Muscle of leg (tissue), 11 donors: ENCODE results near the gene NABP1. TPM values are rescaled to one million over a fixed set of nuclear protein-coding genes. Genes with fewer than 3 reads are reported as not detected.

ENCODE experiments used
- DNase-seq: peaks from one replicate; pipeline ENCODE4 v3.0.0; 2013
- H3K27ac ChIP-seq: one replicate; pipeline ENCODE4 v1.5.1; 2013; ENCODE audit warnings: mild to moderate bottlenecking, low read length, control low read depth
- H3K27me3 ChIP-seq: one replicate; pipeline ENCODE4 v1.6.1; 2013; ENCODE audit warnings: low read length; ENCODE audit not compliant: control insufficient read depth, insufficient read depth
- H3K36me3 ChIP-seq: one replicate; pipeline ENCODE4 v1.6.1; 2013; ENCODE audit warnings: low read length; ENCODE audit not compliant: control insufficient read depth, insufficient read depth
- H3K4me1 ChIP-seq: one replicate; pipeline ENCODE4 v1.6.1; 2013; ENCODE audit warnings: low read length; ENCODE audit not compliant: control insufficient read depth, insufficient read depth
- H3K4me3 ChIP-seq: one replicate; pipeline ENCODE4 v1.5.1; 2013; ENCODE audit warnings: low read length, control low read depth
- H3K9me3 ChIP-seq: replicated peaks from 2 replicates; pipeline ENCODE4 v1.6.1; 2013; ENCODE audit warnings: low read depth, low read length; ENCODE audit not compliant: control insufficient read depth
- WGBS: methylation state at CpG from one replicate; pipeline ENCODE4 v1.1.5; 2013; ENCODE audit warnings: missing lambda C conversion rate; ENCODE audit not compliant: insufficient coverage; 5-methylcytosine and 5-hydroxymethylcytosine counted together
- polyA plus RNA-seq, 8 donors: library from polyadenylated mRNA; unstranded; fragments of 120-200 nt; gene quantifications; one replicate each; pipeline versions ENCODE4 v1.2.1 to v1.2.3, GENCODE V29; 2013; ENCODE audit warnings: inconsistent platforms in 1 of 8, low replicate concordance in 1 of 8; ENCODE audit not compliant: insufficient read length in 8 of 8, insufficient read depth in 1 of 8
- total RNA-seq: library from RNA; stranded (reverse); fragments of 120-200 nt; gene quantifications from one replicate; pipeline ENCODE4 v1.2.4, GENCODE V29; 2013

The NABP1 gene
- total and polyA plus RNA-seq, 9 donors, result 7.2 to 12.7 (median 8.2) TPM

GRCh38 chr2:191706791-191707190 is 28.9 kb downstream of the NABP1 start:
- no peak for DNase-seq
- 100% methylated on average over 1 of the region's 2 CpGs for WGBS

GRCh38 chr2:191707542-191707941 is 29.6 kb downstream of the NABP1 start:
- no peaks in the 10 kb centered on the region for H3K4me1 ChIP-seq
- no CpG with 5 or more reads among the region's 2 CpGs for WGBS
- H3K36me3 ChIP-seq, result no peaks in the 10 kb centered on the region
- DNase-seq, result no peak
- H3K9me3 ChIP-seq, result no peaks in the 10 kb centered on the region
- H3K27ac ChIP-seq, result no peak overlapping the region
- no peaks in the 10 kb centered on the region for H3K27me3 ChIP-seq
- no peak overlapping the region for H3K4me3 ChIP-seq

More at GRCh38 chr2:191706791-191707190, 28.9 kb downstream of the NABP1 start:
- no peaks in the 10 kb centered on the region for H3K9me3 ChIP-seq
- H3K27ac ChIP-seq, result no peak overlapping the region
- H3K4me1 ChIP-seq, result no peaks in the 10 kb centered on the region
- H3K4me3 ChIP-seq, result no peak overlapping the region
- no peaks in the 10 kb centered on the region for H3K27me3 ChIP-seq
- H3K36me3 ChIP-seq, result no peaks in the 10 kb centered on the region

GRCh38 chr2:191710411-191710900 is 32.5 kb downstream of the NABP1 start:
- H3K27me3 ChIP-seq, result no peaks in the 10 kb centered on the region
- no peaks in the 10 kb centered on the region for H3K4me1 ChIP-seq
- H3K9me3 ChIP-seq, result no peaks in the 10 kb centered on the region
- no peaks in the 10 kb centered on the region for H3K36me3 ChIP-seq
- DNase-seq, result no peak
- H3K27ac ChIP-seq, result no peak overlapping the region
- WGBS, result 80% methylated on average over 1 of the region's 1 CpG
- no peak overlapping the region for H3K4me3 ChIP-seq

- no CpG with 5 or more reads among the region's 2 CpGs for WGBS
- H3K9me3 ChIP-seq, result no peaks in the 10 kb centered on the region
- H3K27ac ChIP-seq, result no peak overlapping the region
- H3K27me3 ChIP-seq, result no peaks in the 10 kb centered on the region
- H3K36me3 ChIP-seq, result no peaks in the 10 kb centered on the region
- no peak for DNase-seq
- no peak overlapping the region for H3K4me3 ChIP-seq
- no peaks in the 10 kb centered on the region for H3K4me1 ChIP-seq
Measured at GRCh38 chr2:191711621-191712020, 33.7 kb downstream of the NABP1 start.

GRCh38 chr2:191713837-191714236 is 35.9 kb downstream of the NABP1 start:
- H3K4me3 ChIP-seq, result no peak overlapping the region

DNA sequence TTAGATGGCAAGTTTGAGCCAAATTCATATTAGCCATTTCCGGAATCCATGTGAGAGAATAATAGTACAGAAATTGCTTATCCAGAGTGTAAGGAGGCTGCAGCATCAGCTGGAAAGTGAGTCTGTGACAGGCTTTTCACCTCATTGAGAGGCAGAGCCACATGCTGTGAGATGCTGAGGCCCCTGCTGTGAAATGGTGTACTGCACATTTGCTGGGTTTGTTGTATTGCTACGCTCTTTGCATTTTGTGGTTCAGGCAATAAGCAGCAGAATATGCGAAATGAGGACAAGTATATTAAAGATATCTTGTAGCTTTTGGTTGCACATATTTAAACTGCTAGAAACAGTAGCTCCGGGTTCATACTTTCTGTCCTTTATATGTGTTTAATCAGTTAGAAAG is 37.0 kb downstream of the NABP1 start:
- Histone ChIP-seq H3K4me1 (no peaks in the 10 kb centered on the region), H3K4me3 (no peak overlapping the region), H3K27me3 (no peaks in the 10 kb centered on the region), H3K36me3 (no peaks in the 10 kb centered on the region), H3K9me3 (no peaks in the 10 kb centered on the region), H3K27ac (no peak overlapping the region)
- DNase-seq, result no peak
- WGBS, result 93% methylated on average over 2 of the region's 4 CpGs

More at GRCh38 chr2:191713837-191714236, 35.9 kb downstream of the NABP1 start:
- Histone ChIP-seq H3K27me3 (no peaks in the 10 kb centered on the region), H3K9me3 (no peaks in the 10 kb centered on the region), H3K27ac (no peak overlapping the region), H3K36me3 (no peaks in the 10 kb centered on the region), H3K4me1 (no peaks in the 10 kb centered on the region)
- DNase-seq, result no peak
- WGBS, result 100% methylated on average over 1 of the region's 1 CpG

DNA sequence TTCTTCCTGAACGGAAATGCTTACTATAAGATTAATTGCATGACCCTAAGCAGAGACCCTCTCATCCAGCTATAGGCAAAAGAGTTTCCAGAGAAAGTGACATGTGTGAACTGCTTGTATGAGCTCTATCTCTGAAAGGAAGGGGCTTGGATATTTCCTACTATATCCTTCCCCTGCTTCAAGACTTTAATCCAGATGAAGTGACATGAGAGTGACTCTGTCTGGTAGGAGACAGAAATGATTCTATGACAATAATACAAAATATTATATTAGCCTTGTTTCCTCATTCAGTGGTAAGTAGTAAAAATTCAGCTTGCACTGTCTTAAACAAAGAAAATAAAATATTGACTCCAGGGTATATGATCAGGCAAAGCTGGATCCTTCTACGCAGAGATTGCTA is 37.5 kb downstream of the NABP1 start:
- Histone ChIP-seq H3K27me3 (no peaks in the 10 kb centered on the region), H3K27ac (no peak overlapping the region), H3K9me3 (no peaks in the 10 kb centered on the region), H3K4me3 (no peak overlapping the region), H3K36me3 (no peaks in the 10 kb centered on the region), H3K4me1 (no peaks in the 10 kb centered on the region)
- DNase-seq, result no peak
- WGBS, result no CpG with 5 or more reads among the region's 2 CpGs

DNA sequence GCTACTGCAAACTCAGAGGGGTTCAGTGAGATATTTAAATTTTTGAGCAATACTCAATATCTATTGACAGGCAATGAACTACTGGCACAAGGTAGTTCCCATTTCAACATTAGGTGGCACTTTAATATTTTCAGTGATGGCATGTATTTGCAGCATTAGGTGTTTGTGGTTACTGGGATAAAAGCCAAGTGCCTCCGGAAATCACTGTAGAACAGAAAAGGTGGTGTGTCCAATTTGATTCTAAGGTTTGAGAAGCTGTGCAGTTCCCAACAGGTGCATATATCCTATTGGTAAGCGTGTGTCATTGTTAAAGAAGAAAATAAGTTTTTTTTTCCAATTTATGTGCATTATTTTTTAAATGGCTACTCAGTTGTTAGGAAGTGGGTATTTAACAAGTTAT is 41.3 kb downstream of the NABP1 start:
- DNase-seq, result no peak
- no peaks in the 10 kb centered on the region for H3K36me3 ChIP-seq
- 63% methylated on average over 1 of the region's 2 CpGs for WGBS
- no peak overlapping the region for H3K4me3 ChIP-seq
- no peaks in the 10 kb centered on the region for H3K9me3 ChIP-seq
- H3K27me3 ChIP-seq, result no peaks in the 10 kb centered on the region
- H3K4me1 ChIP-seq, result no peaks in the 10 kb centered on the region
- H3K27ac ChIP-seq, result no peak overlapping the region

- DNase-seq, result no peak
- 98% methylated on average over 7 of the region's 13 CpGs for WGBS
- Histone ChIP-seq H3K27me3 (no peaks in the 10 kb centered on the region), H3K36me3 (no peaks in the 10 kb centered on the region), H3K9me3 (no peaks in the 10 kb centered on the region), H3K27ac (no peak overlapping the region), H3K4me3 (no peak overlapping the region), H3K4me1 (no peaks in the 10 kb centered on the region)
Measured at GRCh38 chr2:191719938-191720337, 42.0 kb downstream of the NABP1 start.

GRCh38 chr2:191721331-191721730 is 43.4 kb downstream of the NABP1 start:
- Histone ChIP-seq H3K9me3 (no peaks in the 10 kb centered on the region), H3K27ac (no peak overlapping the region), H3K36me3 (no peaks in the 10 kb centered on the region), H3K27me3 (no peaks in the 10 kb centered on the region), H3K4me3 (no peak overlapping the region), H3K4me1 (no peaks in the 10 kb centered on the region)
- no peak for DNase-seq
- WGBS, result 45% methylated on average over 2 of the region's 2 CpGs

DNA sequence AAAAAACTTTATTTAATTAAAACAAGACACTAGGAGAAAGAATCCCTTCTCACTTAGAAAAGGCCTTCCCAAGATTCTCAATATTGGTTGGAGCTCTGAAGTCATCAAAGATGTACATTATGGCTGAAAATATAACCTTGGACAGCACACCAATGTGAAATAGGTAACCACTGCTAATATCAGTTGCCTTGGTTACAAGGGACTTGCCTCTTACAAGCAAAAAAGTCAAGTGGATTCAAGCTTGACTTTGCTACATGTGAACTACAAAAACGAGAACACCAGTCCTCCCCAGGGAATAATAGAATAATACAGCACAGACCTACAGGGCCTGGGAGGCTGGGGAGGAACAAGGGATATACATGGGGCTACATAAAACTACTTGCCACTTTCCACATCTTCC is 46.1 kb downstream of the NABP1 start:
- no peaks in the 10 kb centered on the region for H3K4me1 ChIP-seq
- no peak overlapping the region for H3K4me3 ChIP-seq
- no peaks in the 10 kb centered on the region for H3K36me3 ChIP-seq
- WGBS, result no CpG with 5 or more reads among the region's 1 CpG
- DNase-seq, result no peak
- no peak overlapping the region for H3K27ac ChIP-seq
- no peaks in the 10 kb centered on the region for H3K27me3 ChIP-seq
- no peaks in the 10 kb centered on the region for H3K9me3 ChIP-seq
